Measurements from ENCODE around the gene ECE2. TPM values are rescaled to one million over a fixed set of nuclear protein-coding genes. Genes with fewer than 3 reads are reported as not detected.

ECE2 gene
- total RNA-seq, 2 experiments from 2014 or later: not detected

DNA sequence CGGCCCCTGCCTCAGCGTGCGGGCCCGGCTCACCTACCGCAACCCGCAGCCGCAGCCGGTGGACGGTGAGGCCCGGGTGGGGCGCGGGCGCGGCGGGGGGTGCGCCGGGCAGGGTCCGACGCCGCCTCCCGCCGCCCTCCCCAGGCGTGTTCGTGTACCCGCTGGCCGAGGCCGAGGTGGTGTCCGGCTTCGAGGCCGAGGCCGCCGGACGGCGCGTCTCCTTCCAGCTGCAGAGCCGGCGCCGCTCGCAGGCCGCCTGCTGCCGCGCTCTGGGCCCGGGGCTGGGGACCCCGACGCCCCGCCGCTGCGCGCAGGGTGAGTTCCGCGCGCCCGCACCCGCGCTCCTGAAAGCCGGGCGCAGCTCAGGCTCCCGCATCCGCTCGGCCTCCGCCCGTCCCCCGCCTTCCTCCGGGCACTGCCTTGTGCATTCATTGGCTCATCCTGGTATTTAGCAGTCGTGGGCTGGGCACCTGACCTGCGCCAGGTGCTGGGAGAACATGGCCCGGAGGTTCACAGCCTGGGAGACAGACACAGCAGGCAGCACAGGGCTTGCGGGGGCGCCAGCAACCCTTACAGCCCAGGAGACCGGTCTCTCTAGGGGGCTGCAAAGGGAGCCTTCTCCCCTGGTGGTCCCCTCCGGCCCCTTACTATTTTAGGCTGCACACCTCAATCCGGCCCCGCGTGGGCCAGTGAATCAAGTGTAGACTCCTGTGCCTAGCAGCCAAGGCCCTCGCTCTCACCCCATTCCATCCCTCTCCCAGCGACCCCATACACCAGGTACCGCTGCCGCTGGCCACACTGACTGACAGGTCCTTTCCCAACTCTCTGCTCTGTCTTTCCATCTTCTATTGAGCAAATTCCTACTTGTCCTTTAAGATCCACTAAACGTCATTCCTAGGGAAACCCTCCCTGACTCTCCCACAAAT is 45.0 kb upstream of the ECE2 start:
- DNase-seq: peak in 2 of 14 experiments; percentile 8 to 13
- ChIA-PET POLR2A (interaction anchor here (1.2 to 1.7 kb wide), 4 partner anchors 7 to 96 kb away, joined by 3 to 6 read pairs (median 4); partner anchors contain the start of genes EEF1AKMT4 and EIF2B5), CTCF (interaction anchor here (0.6 to 1.7 kb wide), 2 partner anchors 19 to 140 kb away, joined by 3 to 4 read pairs; no protein-coding TSS in a partner anchor)
- TF ChIP-seq, protein P1, sequence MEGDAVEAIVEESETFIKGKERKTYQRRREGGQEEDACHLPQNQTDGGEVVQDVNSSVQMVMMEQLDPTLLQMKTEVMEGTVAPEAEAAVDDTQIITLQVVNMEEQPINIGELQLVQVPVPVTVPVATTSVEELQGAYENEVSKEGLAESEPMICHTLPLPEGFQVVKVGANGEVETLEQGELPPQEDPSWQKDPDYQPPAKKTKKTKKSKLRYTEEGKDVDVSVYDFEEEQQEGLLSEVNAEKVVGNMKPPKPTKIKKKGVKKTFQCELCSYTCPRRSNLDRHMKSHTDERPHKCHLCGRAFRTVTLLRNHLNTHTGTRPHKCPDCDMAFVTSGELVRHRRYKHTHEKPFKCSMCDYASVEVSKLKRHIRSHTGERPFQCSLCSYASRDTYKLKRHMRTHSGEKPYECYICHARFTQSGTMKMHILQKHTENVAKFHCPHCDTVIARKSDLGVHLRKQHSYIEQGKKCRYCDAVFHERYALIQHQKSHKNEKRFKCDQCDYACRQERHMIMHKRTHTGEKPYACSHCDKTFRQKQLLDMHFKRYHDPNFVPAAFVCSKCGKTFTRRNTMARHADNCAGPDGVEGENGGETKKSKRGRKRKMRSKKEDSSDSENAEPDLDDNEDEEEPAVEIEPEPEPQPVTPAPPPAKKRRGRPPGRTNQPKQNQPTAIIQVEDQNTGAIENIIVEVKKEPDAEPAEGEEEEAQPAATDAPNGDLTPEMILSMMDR (IDR thresholded peaks at IDR 0.05): no peak
- no peak for ATAC-seq (ENCODE audit: poor library complexity)
- peaks cover 61% of the 10 kb centered on the region for H3K27me3 Mint-ChIP-seq
- H3K4me3 ChIP-seq (ENCODE audit: low read length): no peak overlapping the region
- H3K9me3 ChIP-seq (ENCODE audit: control insufficient read depth in 1 of 2, insufficient read depth in 1 of 2, low read length in 2 of 2): peaks cover 0 to 5% of the 10 kb centered on the region in 2 experiments
- H3K9me3 Mint-ChIP-seq: no peaks in the 10 kb centered on the region
- intact Hi-C loops (cut with DNase I, micrococcal nuclease): no loop called here
- peak overlapping the region; percentile 75 for H3K4me3 Mint-ChIP-seq
- no peak overlapping the region for H3K27ac Mint-ChIP-seq
- no peaks in the 10 kb centered on the region for H3K36me3 Mint-ChIP-seq (ENCODE audit: low read depth)
- H3K4me1 ChIP-seq (ENCODE audit: insufficient read depth, low read length): peaks cover 24% of the 10 kb centered on the region
- H3K4me1 Mint-ChIP-seq (ENCODE audit: low read depth): peaks cover 14% of the 10 kb centered on the region
- peaks cover 46 to 52% of the 10 kb centered on the region in 2 experiments for H3K27me3 ChIP-seq (ENCODE audit: control insufficient read depth in 1 of 2, insufficient read depth in 2 of 2, low read length in 2 of 2)
- no peaks in the 10 kb centered on the region for H3K36me3 ChIP-seq (ENCODE audit: insufficient read depth, low read length)
- H3K27ac ChIP-seq (ENCODE audit: low read depth in 1 of 2, low read length in 2 of 2): no peak overlapping the region

DNA sequence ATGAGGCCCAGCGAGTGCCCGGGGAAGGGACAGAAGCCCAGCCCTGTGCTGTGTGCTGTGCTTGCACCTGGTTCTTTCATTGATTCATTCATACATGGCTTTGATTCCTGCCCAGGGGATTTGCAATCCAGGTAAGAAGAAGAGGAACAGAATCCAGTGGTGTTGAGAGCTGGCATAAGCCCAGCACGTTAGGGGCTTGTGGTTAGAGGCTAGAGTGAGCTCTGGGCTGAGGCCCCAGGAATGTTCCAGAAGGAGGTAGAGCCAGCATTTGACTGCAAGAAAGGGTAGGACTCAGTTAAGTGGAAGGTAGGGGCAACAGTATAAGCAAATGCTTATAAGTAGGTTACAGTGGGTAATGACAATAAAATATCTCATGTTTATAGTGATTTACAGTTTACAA is 44.2 kb upstream of the ECE2 start:
- Mint-ChIP-seq H3K9me3 (no peaks in the 10 kb centered on the region), H3K4me3 (peak overlapping the region; percentile 75), H3K4me1 (ENCODE audit: low read depth) (peaks cover 14% of the 10 kb centered on the region), H3K36me3 (ENCODE audit: low read depth) (no peaks in the 10 kb centered on the region), H3K27me3 (peaks cover 53% of the 10 kb centered on the region), H3K27ac (no peak overlapping the region)
- ChIA-PET POLR2A (no interaction called here), CTCF (no interaction called here)
- intact Hi-C loops (cut with DNase I, micrococcal nuclease): no loop called here
- Histone ChIP-seq H3K36me3 (ENCODE audit: insufficient read depth, low read length) (no peaks in the 10 kb centered on the region), H3K4me3 (ENCODE audit: low read length) (no peak overlapping the region), H3K9me3 (ENCODE audit: control insufficient read depth in 1 of 2, insufficient read depth in 1 of 2, low read length in 2 of 2) (peaks cover 0 to 5% of the 10 kb centered on the region in 2 experiments), H3K27ac (ENCODE audit: low read depth in 1 of 2, low read length in 2 of 2) (no peak overlapping the region), H3K27me3 (ENCODE audit: control insufficient read depth in 1 of 2, insufficient read depth in 2 of 2, low read length in 2 of 2) (peaks cover 46 to 52% of the 10 kb centered on the region in 2 experiments), H3K4me1 (ENCODE audit: insufficient read depth, low read length) (peaks cover 24% of the 10 kb centered on the region)
- ATAC-seq (ENCODE audit: poor library complexity) (no peak), DNase-seq (no peak)
- TF ChIP-seq, protein P1 (IDR thresholded peaks at IDR 0.05): no peak

DNA sequence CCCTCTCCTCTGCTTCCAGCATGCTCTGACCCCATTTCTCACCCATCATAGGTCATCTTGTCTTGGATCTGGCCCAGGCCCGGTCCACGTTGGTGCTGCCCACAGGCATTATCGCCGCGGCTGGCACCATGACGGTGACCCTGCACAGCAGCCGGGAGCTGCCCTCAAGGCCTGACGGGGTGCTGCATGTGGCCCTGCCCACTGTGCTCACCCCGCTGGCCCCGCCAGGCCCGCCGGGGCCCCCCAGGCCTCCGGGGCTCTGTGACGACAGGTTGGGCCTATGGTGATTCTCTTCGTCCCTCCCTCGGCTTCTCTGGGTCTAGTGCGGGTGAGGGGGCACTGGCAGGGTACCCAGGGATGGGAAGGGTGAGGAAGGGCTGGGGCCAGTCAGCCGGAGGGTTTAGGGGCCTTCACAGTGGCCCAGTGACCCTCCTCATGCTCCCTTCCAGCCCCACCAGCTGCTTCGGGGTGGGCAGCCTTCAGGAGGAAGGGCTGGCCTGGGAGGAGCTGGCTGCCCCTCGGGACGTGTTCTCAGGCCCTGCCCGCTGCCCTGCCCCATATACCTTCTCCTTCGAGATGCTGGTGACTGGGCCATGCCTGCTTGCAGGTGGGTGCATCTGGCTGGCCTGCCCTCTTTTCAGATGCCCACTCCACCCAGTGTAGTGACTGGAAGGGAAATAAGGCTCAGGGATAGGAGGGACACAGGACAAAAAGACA is 42.5 kb upstream of the ECE2 start:
- Mint-ChIP-seq H3K4me3 (no peak overlapping the region), H3K9me3 (no peaks in the 10 kb centered on the region)
- CTCF ChIA-PET: no interaction called here

More for the DNA sequence above, 42.5 kb upstream of the ECE2 start:
- H3K9me3 ChIP-seq (ENCODE audit: control insufficient read depth in 1 of 2, insufficient read depth in 1 of 2, low read length in 2 of 2): peaks cover 0 to 5% of the 10 kb centered on the region in 2 experiments
- H3K27me3 ChIP-seq (ENCODE audit: control insufficient read depth in 1 of 2, insufficient read depth in 2 of 2, low read length in 2 of 2): peaks cover 40 to 49% of the 10 kb centered on the region in 2 experiments
- Mint-ChIP-seq H3K27ac (no peak overlapping the region), H3K36me3 (ENCODE audit: low read depth) (no peaks in the 10 kb centered on the region), H3K4me1 (ENCODE audit: low read depth) (peaks cover 14% of the 10 kb centered on the region), H3K27me3 (peaks cover 39% of the 10 kb centered on the region)
- POLR2A ChIA-PET: no interaction called here
- TF ChIP-seq, protein P1 (IDR thresholded peaks at IDR 0.05): no peak
- no peaks in the 10 kb centered on the region for H3K36me3 ChIP-seq (ENCODE audit: insufficient read depth, low read length)
- H3K27ac ChIP-seq (ENCODE audit: low read depth in 1 of 2, low read length in 2 of 2): no peak overlapping the region
- H3K4me1 ChIP-seq (ENCODE audit: insufficient read depth, low read length): peaks cover 22% of the 10 kb centered on the region
- H3K4me3 ChIP-seq (ENCODE audit: low read length): no peak overlapping the region
- intact Hi-C loops (cut with DNase I, micrococcal nuclease): no loop called here
- DNase-seq (no peak), ATAC-seq (ENCODE audit: poor library complexity) (no peak)
